ENCODE results near the gene CADM1. TPM values are rescaled to one million over a fixed set of nuclear protein-coding genes. Genes with fewer than 3 reads are reported as not detected.

Gene CADM1
- total RNA-seq, 2 donors from 2014 or later: 1.4 to 6.1 TPM

DNA sequence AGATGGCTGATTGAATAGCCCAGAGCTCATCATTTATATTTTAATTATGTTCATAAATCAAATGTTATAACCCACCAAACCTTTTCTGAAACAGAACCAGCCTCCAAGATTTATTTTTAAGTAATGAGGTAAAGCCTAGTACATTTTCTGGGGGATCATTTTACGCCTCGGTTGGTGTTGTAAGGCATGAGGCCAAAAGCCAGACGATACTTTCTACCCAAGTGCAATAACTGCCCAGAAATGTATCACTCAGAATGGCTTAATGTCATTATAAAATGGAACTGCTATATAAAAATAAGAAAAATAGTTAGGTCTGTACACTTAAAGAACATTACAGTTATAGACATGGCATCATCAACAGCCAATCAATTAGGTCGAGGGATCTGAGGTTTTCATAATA is 283.3 kb downstream of the CADM1 start:
- Histone ChIP-seq H3K27me3 (replicated peaks; ENCODE audit: insufficient read depth) (no peaks in the 10 kb centered on the region), H3K27ac (no peak overlapping the region), H3K36me3 (no peaks in the 10 kb centered on the region), H3K4me3 (no peak overlapping the region), H3K4me1 (ENCODE audit: control insufficient read depth in 1 of 2, low read depth in 2 of 2) (no peaks in the 10 kb centered on the region), H3K9me3 (no peaks in the 10 kb centered on the region)
- no peak for DNase-seq (ENCODE audit: low spot score)
- ATAC-seq (ENCODE audit: insufficient number of reproducible peaks, low FRiP score, low read depth): no peak
- TF ChIP-seq, protein P1, sequence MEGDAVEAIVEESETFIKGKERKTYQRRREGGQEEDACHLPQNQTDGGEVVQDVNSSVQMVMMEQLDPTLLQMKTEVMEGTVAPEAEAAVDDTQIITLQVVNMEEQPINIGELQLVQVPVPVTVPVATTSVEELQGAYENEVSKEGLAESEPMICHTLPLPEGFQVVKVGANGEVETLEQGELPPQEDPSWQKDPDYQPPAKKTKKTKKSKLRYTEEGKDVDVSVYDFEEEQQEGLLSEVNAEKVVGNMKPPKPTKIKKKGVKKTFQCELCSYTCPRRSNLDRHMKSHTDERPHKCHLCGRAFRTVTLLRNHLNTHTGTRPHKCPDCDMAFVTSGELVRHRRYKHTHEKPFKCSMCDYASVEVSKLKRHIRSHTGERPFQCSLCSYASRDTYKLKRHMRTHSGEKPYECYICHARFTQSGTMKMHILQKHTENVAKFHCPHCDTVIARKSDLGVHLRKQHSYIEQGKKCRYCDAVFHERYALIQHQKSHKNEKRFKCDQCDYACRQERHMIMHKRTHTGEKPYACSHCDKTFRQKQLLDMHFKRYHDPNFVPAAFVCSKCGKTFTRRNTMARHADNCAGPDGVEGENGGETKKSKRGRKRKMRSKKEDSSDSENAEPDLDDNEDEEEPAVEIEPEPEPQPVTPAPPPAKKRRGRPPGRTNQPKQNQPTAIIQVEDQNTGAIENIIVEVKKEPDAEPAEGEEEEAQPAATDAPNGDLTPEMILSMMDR (IDR thresholded peaks at IDR 0.05): no peak

DNA sequence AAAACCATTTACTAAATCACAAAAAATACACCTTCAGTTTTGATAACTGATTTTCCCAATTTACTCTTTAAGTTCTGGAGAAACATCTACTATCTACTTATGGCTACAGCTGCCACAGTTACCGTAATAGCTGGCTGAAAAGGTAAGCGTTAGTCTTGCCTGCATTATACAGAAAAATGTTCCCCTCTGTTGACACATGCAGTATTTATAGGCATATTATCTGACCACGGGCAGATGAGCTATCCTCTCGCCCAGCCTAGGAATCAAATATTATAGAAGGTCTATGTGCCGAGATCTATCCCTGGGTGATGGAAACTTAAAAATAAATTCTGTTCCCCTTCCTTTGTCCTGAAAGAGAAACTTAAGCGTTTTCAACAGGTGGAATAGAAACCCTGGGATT is 283.8 kb downstream of the CADM1 start:
- Histone ChIP-seq H3K36me3 (no peaks in the 10 kb centered on the region), H3K27me3 (replicated peaks; ENCODE audit: insufficient read depth) (no peaks in the 10 kb centered on the region), H3K9me3 (no peaks in the 10 kb centered on the region), H3K4me1 (ENCODE audit: control insufficient read depth in 1 of 2, low read depth in 2 of 2) (no peaks in the 10 kb centered on the region), H3K4me3 (no peak overlapping the region), H3K27ac (no peak overlapping the region)
- DNase-seq (ENCODE audit: low spot score) (no peak), ATAC-seq (ENCODE audit: insufficient number of reproducible peaks, low FRiP score, low read depth) (no peak)
- TF ChIP-seq, protein P1 (IDR thresholded peaks at IDR 0.05): no peak

DNA sequence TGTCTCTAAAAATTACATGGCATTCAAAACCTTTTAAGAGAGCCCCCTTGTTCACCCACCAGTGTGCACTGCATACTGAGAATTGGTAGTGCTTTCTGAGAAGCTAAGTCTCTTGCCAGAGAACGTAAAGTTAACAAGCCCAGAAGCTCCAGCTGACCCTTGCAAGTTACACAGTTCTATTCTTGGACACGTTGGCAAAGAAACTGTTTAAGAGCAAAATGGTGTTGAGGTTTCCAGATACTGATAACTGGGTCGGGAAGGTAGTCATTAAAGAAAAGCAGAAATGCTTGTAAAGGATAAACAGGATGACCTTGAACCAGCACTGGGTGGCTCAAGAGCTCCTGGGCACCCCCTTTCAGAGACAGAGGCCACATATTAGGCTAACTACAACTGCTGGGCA is 284.8 kb downstream of the CADM1 start:
- H3K4me3 ChIP-seq: no peak overlapping the region
- ATAC-seq (ENCODE audit: insufficient number of reproducible peaks, low FRiP score, low read depth): no peak
- no peak overlapping the region for H3K27ac ChIP-seq
- H3K4me1 ChIP-seq (ENCODE audit: control insufficient read depth in 1 of 2, low read depth in 2 of 2): no peaks in the 10 kb centered on the region
- no peaks in the 10 kb centered on the region for H3K36me3 ChIP-seq
- no peaks in the 10 kb centered on the region for H3K27me3 ChIP-seq (replicated peaks; ENCODE audit: insufficient read depth)
- no peak for DNase-seq (ENCODE audit: low spot score)
- TF ChIP-seq, protein P1 (IDR thresholded peaks at IDR 0.05): no peak
- no peaks in the 10 kb centered on the region for H3K9me3 ChIP-seq

DNA sequence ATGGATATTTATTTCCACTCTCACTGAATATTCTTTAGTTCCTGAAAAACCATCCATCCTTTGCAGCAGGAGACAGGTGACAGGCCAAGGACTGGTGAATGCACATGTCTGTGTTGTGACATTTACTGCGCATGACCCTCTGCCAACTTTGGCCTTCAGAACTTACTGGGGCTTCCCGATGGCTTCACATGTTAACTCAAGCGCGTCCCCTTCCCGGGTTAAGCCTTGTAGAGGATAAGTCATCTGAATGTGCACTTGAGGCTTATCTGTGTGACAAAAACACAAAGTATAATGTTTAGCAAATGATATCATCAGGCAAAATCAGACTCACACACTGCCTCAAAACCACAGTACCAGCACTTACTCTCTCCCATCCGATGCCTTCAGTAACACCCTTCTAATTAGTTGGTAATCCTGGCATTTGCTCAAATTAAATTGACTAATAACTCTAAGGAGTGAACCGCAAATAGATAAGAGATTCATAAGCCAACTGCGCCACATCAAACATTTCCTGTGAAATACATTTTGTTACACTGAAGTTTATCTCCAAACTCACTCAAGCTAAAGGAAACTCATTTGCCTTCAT is 286.4 kb downstream of the CADM1 start:
- DNase-seq (ENCODE audit: low spot score): no peak
- TF ChIP-seq, protein P1 (IDR thresholded peaks at IDR 0.05): no peak
- Histone ChIP-seq H3K9me3 (no peaks in the 10 kb centered on the region), H3K27me3 (replicated peaks; ENCODE audit: insufficient read depth) (no peaks in the 10 kb centered on the region), H3K4me1 (ENCODE audit: control insufficient read depth in 1 of 2, low read depth in 2 of 2) (no peaks in the 10 kb centered on the region), H3K4me3 (no peak overlapping the region), H3K27ac (no peak overlapping the region), H3K36me3 (no peaks in the 10 kb centered on the region)
- no peak for ATAC-seq (ENCODE audit: insufficient number of reproducible peaks, low FRiP score, low read depth)

DNA sequence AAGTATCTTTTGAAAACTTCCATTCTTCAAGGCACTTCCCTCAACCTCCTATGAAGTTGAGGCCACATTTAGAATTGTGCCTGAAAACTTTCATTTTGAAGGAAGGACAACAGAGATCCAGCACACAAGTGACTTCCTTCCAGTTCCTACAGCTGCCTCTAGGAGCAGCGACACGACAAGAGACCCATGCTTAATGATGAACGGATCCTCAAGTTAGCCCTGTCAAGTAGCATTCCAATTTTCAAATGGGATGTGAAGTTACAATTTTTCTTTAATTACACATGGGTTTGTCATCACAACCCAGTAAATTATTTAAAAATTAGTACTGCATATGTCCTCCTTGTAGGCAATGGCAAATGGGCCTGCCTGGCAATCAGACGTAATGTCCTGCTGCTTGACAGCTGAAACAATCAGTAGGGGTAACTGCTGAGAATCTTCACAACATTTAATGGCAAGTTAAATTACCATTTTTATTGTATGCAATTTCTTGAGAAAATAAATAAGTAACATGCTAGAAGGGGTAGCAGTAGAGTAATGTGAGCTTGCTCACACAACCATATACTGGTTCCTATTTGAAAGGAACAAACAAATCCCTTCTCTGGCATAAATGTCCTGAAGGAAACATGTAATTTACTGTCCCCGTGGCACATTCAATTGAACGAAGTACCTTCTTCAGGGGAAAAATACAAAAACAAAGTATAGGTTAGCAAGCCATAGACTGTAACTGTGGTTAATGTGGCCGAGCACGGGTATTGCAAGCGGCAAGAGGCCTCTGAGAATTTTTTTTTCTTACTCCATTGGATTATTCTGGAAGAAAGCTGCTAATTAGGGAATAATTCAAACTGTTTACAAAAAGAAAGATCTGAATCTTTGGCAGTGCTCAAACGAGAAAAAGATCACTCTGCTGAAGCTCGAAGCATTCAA is 288.3 kb downstream of the CADM1 start:
- Histone ChIP-seq H3K4me3 (no peak overlapping the region), H3K27ac (no peak overlapping the region), H3K36me3 (no peaks in the 10 kb centered on the region), H3K9me3 (no peaks in the 10 kb centered on the region), H3K4me1 (ENCODE audit: control insufficient read depth in 1 of 2, low read depth in 2 of 2) (no peaks in the 10 kb centered on the region), H3K27me3 (replicated peaks; ENCODE audit: insufficient read depth) (no peaks in the 10 kb centered on the region)
- ATAC-seq (ENCODE audit: insufficient number of reproducible peaks, low FRiP score, low read depth) (no peak), DNase-seq (ENCODE audit: low spot score) (no peak)
- TF ChIP-seq, protein P1 (IDR thresholded peaks at IDR 0.05): no peak
